Measurements from ENCODE around the gene IPO4.

IPO4 gene

DNA sequence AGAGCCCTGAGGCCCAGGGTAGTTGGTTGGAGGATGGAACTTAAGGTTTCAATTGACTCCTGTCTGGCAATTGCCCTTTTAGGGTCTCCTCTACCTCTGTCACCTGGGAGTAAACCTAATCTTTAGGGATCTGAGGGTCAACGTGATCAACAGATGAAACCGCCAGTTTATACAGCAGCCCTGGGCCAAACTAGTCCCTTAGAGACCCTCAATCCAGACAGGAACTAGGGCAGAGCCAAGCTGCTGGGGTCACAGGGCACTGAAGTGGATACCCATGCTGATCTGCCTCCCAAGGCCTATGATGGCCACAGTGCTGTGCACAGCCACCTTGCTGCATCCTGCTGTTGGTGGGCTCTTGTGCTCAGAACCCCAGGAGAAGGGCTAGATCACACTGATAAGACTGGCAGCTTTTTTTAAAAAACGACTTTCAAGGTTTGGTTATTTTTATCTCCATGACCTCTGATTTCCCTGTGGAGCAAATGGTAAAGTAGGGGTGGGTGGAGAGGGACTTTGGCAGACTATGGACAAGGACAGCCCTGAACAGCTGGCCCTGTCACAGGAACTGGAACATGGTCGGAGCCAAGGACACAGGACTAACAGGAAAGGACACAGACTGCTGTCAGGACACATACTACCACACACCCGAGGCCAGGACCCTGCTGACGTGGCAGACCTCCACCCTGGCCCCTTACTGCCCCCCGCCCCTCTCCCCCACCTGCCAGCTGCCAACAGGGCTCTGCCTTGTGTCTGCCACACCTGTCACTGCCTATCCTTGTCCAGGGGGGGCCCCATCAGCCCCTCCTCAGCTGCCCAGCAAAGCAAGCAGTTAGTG is 57.7 kb downstream of the IPO4 start:
- no peak for DNase-seq

DNA sequence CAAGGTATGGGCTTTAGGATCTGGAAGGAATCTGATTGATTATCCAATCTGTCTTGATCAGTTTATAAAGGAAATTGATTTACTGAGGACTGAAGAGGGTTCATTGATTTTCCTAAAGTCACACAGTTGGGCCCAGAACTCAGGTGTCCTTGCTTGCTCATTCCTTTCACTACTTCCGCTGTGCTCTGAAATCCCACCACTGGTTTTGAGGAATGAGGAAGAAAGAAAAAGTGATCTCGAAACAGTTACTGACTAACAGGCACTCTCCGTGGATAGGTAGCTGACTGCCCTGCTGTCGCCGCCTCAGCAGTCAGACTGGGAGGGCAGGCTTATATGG is 58.3 kb downstream of the IPO4 start, which contains the start of gene FITM1:
Gene FITM1, plus strand, starts transcription at position 280 of the 337 bp plus-strand sequence. CDS start 905 bp downstream, outside the sequence.
- DNase-seq, result no peak

Data from activated CD4-positive, alpha-beta T cell treated with anti-CD3 and anti-CD28 coated beads, Interleukin-2, amount 50 U/mL, for 48 hours (primary cell).